Activated CD4-positive, alpha-beta T cell treated with anti-CD3 and anti-CD28 coated beads, Interleukin-2, amount 10 ng/mL, durations not matched to agents 24 days and 14 days (primary cell): Measurements from ENCODE around the gene DOCK1. TPM values are rescaled to one million over a fixed set of nuclear protein-coding genes. Genes with fewer than 3 reads are reported as not detected.

ENCODE experiments used
- DNase-seq: peaks from one replicate; pipeline ENCODE4 v3.0.0; 2022
- H3K27ac Mint-ChIP-seq: one replicate; pipeline ENCODE4 v1.8.0; 2022; ENCODE audit warnings: mild to moderate bottlenecking, mixed read lengths
- H3K27me3 Mint-ChIP-seq: one replicate; pipeline ENCODE4 v1.8.0; 2022; ENCODE audit warnings: mixed read lengths
- H3K36me3 Mint-ChIP-seq: one replicate; pipeline ENCODE4 v1.8.0; 2022; ENCODE audit warnings: low read depth, mild to moderate bottlenecking, mixed read lengths
- H3K4me1 Mint-ChIP-seq: one replicate; pipeline ENCODE4 v1.8.0; 2021; ENCODE audit warnings: mixed read lengths
- H3K4me3 Mint-ChIP-seq: one replicate; pipeline ENCODE4 v1.8.0; 2022; ENCODE audit warnings: mild to moderate bottlenecking, moderate library complexity, mixed read lengths
- H3K9me3 Mint-ChIP-seq: one replicate; pipeline ENCODE4 v1.8.0; 2021; ENCODE audit warnings: mixed read lengths
- intact Hi-C: fragments of 100-400 bp; cut with micrococcal nuclease; formaldehyde crosslinking; loops from one replicate; pipeline ENCODE4 v1.15.1; 2023
- total RNA-seq: library from RNA; stranded (reverse); gene quantifications from 2 replicates; pipeline ENCODE4 v1.2.3, GENCODE V29; 2022

The DOCK1 gene
- total RNA-seq, 1 donor from 2014 or later: 1.5 TPM

DNA sequence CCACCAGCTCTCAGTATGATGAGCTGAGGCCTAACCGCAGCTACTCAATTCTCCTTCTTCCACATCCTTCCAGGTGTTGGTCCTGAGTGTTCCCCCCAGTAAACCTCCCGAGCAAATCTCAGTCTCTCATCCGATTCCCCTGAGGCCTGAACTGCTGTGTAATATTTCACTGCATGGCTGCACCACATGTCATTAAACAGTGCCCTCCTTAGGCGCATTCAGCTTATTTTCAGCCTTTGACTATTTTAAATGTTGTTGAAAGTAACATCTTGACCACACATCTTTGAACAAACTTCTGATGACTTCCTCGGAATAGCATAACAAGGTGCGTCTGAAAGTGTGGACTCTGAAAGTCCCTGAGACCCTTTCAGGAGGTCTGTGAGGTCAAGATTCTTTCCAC lies 581.1 kb downstream of the DOCK1 start:
- no peaks in the 10 kb centered on the region for H3K4me1 Mint-ChIP-seq
- H3K9me3 Mint-ChIP-seq: no peaks in the 10 kb centered on the region
- no peak overlapping the region for H3K4me3 Mint-ChIP-seq

DNA sequence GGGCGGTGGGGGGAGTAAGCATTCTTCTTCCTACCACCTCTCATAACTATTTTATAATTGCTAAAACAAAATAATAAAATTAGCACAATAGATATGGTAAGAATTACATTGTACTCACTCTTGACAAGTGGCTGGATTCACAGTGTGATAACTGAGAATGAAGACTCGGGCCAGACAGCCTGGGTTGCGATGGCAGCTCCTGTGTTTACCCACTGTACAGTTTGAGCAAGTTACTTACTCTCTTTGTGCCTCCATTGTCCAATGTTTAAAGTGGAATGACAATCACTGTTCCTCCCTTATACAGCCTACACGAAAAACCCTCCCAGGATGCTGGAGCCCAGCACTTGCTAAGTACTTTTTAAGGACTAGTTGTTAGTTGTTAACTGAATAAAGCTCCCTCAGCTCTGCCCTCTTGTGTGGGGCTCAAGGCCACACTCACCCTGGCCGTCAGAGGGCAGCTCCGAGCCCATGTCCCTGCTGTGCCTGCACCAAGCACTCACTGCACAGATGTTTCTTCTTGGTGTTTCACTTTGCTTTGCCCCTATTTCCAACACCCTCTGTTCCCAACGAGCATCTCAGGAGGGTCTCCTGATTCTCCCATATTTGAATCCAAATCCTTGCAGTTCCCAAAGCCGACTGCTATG lies 587.5 kb downstream of the DOCK1 start:
- Mint-ChIP-seq H3K9me3 (no peaks in the 10 kb centered on the region), H3K27me3 (no peaks in the 10 kb centered on the region), H3K36me3 (no peaks in the 10 kb centered on the region), H3K4me1 (no peaks in the 10 kb centered on the region), H3K4me3 (no peak overlapping the region), H3K27ac (no peak overlapping the region)
- DNase-seq: no peak
- intact Hi-C loops: no loop called here

More for the DNA sequence above, 581.1 kb downstream of the DOCK1 start:
- no peak for DNase-seq
- intact Hi-C loops: no loop called here
- Mint-ChIP-seq H3K27me3 (no peaks in the 10 kb centered on the region), H3K27ac (no peak overlapping the region), H3K36me3 (no peaks in the 10 kb centered on the region)

DNA sequence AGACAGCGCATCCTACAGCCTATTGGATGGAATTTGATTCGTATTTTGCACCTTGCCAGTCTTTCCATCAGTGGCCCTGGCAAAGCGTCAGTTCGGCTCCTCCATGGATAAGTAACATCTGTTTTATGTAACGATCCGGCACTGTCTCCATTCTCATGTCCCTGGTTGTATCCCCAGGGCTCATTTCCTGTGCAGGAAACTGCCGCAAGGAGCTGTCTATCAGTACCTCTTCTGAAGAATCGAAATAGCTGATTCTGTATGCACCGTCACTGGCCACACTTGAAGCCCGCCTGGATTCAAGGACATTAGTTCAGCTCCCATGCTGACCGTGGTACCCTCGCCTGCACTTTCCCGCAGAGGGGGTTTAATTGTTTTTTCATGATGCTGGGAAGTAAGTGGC lies 590.8 kb downstream of the DOCK1 start:
- H3K27ac Mint-ChIP-seq: no peak overlapping the region
- H3K9me3 Mint-ChIP-seq: no peaks in the 10 kb centered on the region
- no peaks in the 10 kb centered on the region for H3K27me3 Mint-ChIP-seq
- H3K36me3 Mint-ChIP-seq: no peaks in the 10 kb centered on the region
- H3K4me3 Mint-ChIP-seq: no peak overlapping the region
- no peak for DNase-seq
- no peaks in the 10 kb centered on the region for H3K4me1 Mint-ChIP-seq
- intact Hi-C loops: no loop called here

- Mint-ChIP-seq H3K27me3 (no peaks in the 10 kb centered on the region), H3K9me3 (no peaks in the 10 kb centered on the region), H3K4me1 (no peaks in the 10 kb centered on the region), H3K4me3 (no peak overlapping the region), H3K27ac (no peak overlapping the region), H3K36me3 (no peaks in the 10 kb centered on the region)
- intact Hi-C loops: no loop called here
- no peak for DNase-seq
Measured at GRCh38 chr10:127497685-127498084, 592.5 kb downstream of the DOCK1 start.

GRCh38 chr10:127498087-127498486 lies 592.9 kb downstream of the DOCK1 start:
- Mint-ChIP-seq H3K4me3 (no peak overlapping the region), H3K27ac (no peak overlapping the region), H3K9me3 (no peaks in the 10 kb centered on the region), H3K27me3 (no peaks in the 10 kb centered on the region), H3K36me3 (no peaks in the 10 kb centered on the region), H3K4me1 (no peaks in the 10 kb centered on the region)
- intact Hi-C loops: no loop called here
- no peak for DNase-seq

DNA sequence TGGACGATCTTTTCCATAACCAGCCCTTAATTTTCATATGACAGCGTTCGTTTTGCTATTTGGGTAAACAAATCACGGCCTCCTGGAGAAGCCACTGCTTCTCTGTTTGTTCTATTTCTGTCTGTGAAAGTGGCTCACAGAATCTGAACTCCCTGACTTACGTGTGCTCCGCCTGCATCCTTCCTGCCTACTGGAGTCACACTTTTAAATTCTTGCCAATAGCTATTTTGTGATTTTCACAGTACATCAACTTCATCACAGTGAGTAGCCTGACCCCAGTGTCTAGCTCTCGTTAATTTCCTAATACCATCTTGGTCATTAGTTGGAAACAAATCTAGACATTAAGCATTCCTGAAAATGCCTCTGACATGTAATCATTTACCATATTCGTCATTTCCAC lies 594.9 kb downstream of the DOCK1 start:
- Mint-ChIP-seq H3K9me3 (no peaks in the 10 kb centered on the region), H3K27ac (no peak overlapping the region), H3K36me3 (no peaks in the 10 kb centered on the region), H3K4me1 (no peaks in the 10 kb centered on the region), H3K4me3 (no peak overlapping the region), H3K27me3 (no peaks in the 10 kb centered on the region)
- intact Hi-C loops: no loop called here
- DNase-seq: no peak

Other genes with a start within 250 kb of the DOCK1 start
- gene C10orf90, start 234.7 kb upstream of the DOCK1 start, total RNA-seq: not detected in 2 replicates